HFFc6 (cell line): Measurements from ENCODE around the gene EGFR. TPM values are rescaled to one million over a fixed set of nuclear protein-coding genes. Genes with fewer than 3 reads are reported as not detected.

Experiments used
- DNase-seq: peaks from one replicate; pipeline ENCODE4 v3.0.0-alpha.2; 2018
- H3K27ac Mint-ChIP-seq: 2 replicates; pipeline ENCODE4 v1.8.0; 2020; ENCODE audit warnings: mild to moderate bottlenecking, mixed read lengths
- H3K27me3 Mint-ChIP-seq: 2 replicates; pipeline ENCODE4 v1.8.0; 2021; ENCODE audit warnings: mild to moderate bottlenecking, moderate library complexity, mixed read lengths; ENCODE audit not compliant: insufficient read depth
- H3K36me3 Mint-ChIP-seq: 2 replicates; pipeline ENCODE4 v1.8.0; 2021; ENCODE audit warnings: low read depth, mixed read lengths
- H3K4me1 Mint-ChIP-seq: 2 replicates; pipeline ENCODE4 v1.8.0; 2020; ENCODE audit warnings: low read depth, mixed read lengths
- H3K4me3 Mint-ChIP-seq: 2 replicates; pipeline ENCODE4 v1.8.0; 2020; ENCODE audit warnings: mild to moderate bottlenecking, moderate library complexity, mixed read lengths
- H3K9me3 Mint-ChIP-seq: 2 replicates; pipeline ENCODE4 v1.8.0; 2020; ENCODE audit warnings: mild to moderate bottlenecking, mixed read lengths
- total RNA-seq, 6 experiments: library from RNA; stranded (reverse); fragmentation: NEBNext Ultra II Directional; extraction: Animal tissue kit (Norgen Biotek cat#: 25700); gene quantifications; 2 replicates in 1 of 6; 3 replicates in 5 of 6; pipeline ENCODE4 v1.2.3, GENCODE V29; 2021
- TF ChIP-seq, protein P1 (sequence below): fragments of 200-600 bp; sonication (generic); IDR thresholded peaks from 2 replicates; pipeline ENCODE4 v1.5.0; 2021; ENCODE audit warnings: antibody characterized with exemption, mild to moderate bottlenecking

EGFR gene
- total RNA-seq, 6 experiments from 2014 or later = 69.9 to 87.2 (median 77.0) TPM

DNA sequence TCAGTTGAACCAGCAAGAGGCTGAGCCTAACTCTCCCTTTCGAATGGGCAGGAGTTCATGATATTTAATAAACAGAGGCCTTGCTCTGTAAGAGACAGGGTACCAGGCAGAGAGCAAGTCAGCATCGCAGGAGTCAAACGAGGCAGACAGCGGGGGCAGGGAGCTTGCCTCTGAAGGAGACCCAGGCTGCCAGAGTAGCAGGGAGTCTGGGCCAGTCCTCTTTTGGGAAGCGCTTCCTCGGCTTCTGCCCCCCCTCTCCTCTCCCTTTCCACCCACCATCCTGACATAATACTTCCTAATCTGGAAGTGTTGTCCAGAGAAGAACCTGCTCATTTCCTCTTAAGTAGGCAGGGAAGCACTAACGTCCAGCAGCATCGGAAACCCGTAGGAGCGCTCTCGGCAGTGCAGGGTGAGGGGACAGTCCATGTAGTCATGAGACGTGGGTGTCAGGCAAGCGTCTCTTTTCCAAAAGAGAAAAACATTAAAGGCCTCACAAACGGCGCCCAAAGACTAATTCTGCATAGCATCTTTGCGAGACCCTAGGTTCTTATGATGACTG, 171.1 kb downstream of the EGFR start:
- H3K27me3 Mint-ChIP-seq = peaks cover 4% of the 10 kb centered on the region
- no peak overlapping the region for H3K27ac Mint-ChIP-seq
- no peaks in the 10 kb centered on the region for H3K9me3 Mint-ChIP-seq
- TF ChIP-seq, protein P1, sequence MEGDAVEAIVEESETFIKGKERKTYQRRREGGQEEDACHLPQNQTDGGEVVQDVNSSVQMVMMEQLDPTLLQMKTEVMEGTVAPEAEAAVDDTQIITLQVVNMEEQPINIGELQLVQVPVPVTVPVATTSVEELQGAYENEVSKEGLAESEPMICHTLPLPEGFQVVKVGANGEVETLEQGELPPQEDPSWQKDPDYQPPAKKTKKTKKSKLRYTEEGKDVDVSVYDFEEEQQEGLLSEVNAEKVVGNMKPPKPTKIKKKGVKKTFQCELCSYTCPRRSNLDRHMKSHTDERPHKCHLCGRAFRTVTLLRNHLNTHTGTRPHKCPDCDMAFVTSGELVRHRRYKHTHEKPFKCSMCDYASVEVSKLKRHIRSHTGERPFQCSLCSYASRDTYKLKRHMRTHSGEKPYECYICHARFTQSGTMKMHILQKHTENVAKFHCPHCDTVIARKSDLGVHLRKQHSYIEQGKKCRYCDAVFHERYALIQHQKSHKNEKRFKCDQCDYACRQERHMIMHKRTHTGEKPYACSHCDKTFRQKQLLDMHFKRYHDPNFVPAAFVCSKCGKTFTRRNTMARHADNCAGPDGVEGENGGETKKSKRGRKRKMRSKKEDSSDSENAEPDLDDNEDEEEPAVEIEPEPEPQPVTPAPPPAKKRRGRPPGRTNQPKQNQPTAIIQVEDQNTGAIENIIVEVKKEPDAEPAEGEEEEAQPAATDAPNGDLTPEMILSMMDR = no peak
- DNase-seq = no peak
- H3K4me1 Mint-ChIP-seq = peaks cover 84% of the 10 kb centered on the region
- peaks cover 43% of the 10 kb centered on the region for H3K36me3 Mint-ChIP-seq
- H3K4me3 Mint-ChIP-seq = no peak overlapping the region

DNA sequence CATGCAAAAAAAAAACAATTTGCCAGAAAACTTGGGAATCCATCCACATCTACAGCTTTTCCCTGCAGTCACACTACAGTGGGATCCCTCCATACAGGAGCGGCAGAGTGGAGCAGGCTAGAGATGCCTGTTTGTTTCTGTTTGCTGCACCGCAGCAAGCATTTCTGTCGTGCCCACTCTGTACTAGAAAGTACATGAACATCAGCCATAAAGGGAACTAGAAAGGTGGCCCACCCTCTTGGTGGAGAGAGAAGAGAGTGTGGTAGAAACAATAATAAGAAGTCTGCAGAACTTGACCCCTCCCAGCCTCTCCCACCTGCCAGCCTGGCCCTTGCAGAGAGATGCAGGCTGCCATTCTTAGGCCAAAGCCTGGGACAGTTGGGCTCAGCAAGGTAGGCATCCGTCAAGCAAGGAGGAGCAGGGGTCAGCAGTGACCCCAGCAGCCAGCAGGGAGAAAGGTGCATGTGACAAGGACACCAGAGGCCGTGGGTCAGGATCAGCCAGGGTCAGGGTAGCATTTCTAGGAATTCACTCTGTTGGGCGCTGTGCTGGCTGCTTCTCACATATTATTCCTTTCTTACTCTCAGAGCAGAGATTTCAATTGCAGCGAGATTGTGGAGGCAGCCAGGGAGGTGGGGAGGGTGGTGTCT, 171.8 kb downstream of the EGFR start:
- Mint-ChIP-seq H3K4me3 (no peak overlapping the region), H3K27me3 (peaks cover 4% of the 10 kb centered on the region), H3K36me3 (peaks cover 43% of the 10 kb centered on the region), H3K9me3 (no peaks in the 10 kb centered on the region), H3K4me1 (peaks cover 84% of the 10 kb centered on the region), H3K27ac (no peak overlapping the region)
- TF ChIP-seq, protein P1 = no peak
- DNase-seq = no peak

DNA sequence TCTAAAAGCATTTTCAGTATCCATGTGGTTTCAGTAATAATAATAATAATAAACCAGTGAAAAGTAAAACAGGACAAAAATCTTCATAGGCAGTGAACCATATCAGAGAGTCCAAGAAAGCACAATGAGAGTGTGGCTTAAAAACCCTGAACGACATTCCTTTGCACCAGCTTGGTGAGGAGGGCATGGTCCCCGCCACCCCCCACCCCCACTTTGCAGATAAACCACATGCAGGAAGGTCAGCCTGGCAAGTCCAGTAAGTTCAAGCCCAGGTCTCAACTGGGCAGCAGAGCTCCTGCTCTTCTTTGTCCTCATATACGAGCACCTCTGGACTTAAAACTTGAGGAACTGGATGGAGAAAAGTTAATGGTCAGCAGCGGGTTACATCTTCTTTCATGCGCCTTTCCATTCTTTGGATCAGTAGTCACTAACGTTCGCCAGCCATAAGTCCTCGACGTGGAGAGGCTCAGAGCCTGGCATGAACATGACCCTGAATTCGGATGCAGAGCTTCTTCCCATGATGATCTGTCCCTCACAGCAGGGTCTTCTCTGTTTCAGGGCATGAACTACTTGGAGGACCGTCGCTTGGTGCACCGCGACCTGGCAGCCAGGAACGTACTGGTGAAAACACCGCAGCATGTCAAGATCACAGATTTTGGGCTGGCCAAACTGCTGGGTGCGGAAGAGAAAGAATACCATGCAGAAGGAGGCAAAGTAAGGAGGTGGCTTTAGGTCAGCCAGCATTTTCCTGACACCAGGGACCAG, 172.5 kb downstream of the EGFR start:
- Mint-ChIP-seq H3K27ac (peak overlapping the region; percentile 29; the same call in 1 of the 2 replicates), H3K4me1 (peaks cover 84% of the 10 kb centered on the region), H3K36me3 (peaks cover 46% of the 10 kb centered on the region), H3K9me3 (no peaks in the 10 kb centered on the region), H3K4me3 (no peak overlapping the region), H3K27me3 (peaks cover 4% of the 10 kb centered on the region)
- TF ChIP-seq, protein P1 = no peak
- DNase-seq = no peak

DNA sequence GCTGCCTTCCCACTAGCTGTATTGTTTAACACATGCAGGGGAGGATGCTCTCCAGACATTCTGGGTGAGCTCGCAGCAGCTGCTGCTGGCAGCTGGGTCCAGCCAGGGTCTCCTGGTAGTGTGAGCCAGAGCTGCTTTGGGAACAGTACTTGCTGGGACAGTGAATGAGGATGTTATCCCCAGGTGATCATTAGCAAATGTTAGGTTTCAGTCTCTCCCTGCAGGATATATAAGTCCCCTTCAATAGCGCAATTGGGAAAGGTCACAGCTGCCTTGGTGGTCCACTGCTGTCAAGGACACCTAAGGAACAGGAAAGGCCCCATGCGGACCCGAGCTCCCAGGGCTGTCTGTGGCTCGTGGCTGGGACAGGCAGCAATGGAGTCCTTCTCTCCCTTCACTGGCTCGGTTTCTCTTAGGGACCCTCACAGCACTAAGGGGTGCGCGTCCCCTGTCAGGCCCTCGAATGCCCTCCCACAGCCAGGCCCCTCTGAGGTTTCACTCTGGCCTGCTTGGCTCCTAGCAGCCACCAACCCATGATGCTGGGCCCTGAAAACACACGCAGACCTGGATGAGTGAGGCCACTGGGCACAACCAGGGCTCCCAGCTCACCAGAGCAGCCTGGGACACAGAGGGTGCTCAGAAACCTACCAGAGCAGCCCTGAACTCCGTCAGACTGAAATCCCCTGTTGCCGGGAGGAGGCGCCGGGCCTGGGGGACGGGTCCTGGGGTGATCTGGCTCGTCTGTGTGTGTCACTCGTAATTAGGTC, 173.3 kb downstream of the EGFR start:
- Mint-ChIP-seq H3K27ac (peak overlapping the region; percentile 82), H3K36me3 (peaks cover 48% of the 10 kb centered on the region), H3K9me3 (no peaks in the 10 kb centered on the region), H3K27me3 (peaks cover 4% of the 10 kb centered on the region; the same call in 1 of the 2 replicates), H3K4me1 (peaks cover 84% of the 10 kb centered on the region), H3K4me3 (peak overlapping the region; percentile 60; the same call in 1 of the 2 replicates)
- DNase-seq = no peak
- TF ChIP-seq, protein P1 = peak; percentile 44; the same call in 1 of the 2 replicates

DNA sequence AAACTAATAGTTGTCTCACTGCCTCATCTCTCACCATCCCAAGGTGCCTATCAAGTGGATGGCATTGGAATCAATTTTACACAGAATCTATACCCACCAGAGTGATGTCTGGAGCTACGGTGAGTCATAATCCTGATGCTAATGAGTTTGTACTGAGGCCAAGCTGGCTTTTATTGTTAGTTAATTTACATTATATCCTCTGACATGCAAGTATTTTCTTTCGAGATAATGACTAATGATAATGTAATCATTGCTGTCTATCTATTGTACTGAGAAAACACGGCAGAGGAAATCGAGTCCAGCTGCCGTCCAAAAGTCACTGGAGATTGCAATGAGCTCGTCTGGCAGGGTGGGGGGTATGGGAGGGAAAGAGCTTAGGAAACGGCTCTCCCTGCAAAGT, 173.9 kb downstream of the EGFR start:
- Mint-ChIP-seq H3K27me3 (peaks cover 4% of the 10 kb centered on the region; the same call in 1 of the 2 replicates), H3K4me3 (peak overlapping the region; percentile 60), H3K4me1 (peaks cover 87% of the 10 kb centered on the region), H3K9me3 (no peaks in the 10 kb centered on the region), H3K36me3 (peaks cover 50% of the 10 kb centered on the region), H3K27ac (peak overlapping the region; percentile 82)
- DNase-seq = peak; percentile 85
- TF ChIP-seq, protein P1 = 0 out of 2 replicates have a peak, but pooled peaks have one; percentile 9
